NOMO-1 treated with dmso at 0.1 percent for 144 hours (cell line): ENCODE measurements around the gene ZNF496.
"Not testable (repeated sequence)": the region's sequence is repeated elsewhere in the genome, so short reads cannot be mapped to it uniquely, and the experiment has no call there.

Source experiments
- DNase-seq: peaks from one replicate; lab custom pipeline; 2025; ENCODE audit not compliant: unreplicated experiment; lab: John Stamatoyannopoulos, UW

ZNF496 gene

GRCh38 chr1:247331525-247332214 lies at the start of gene ZNF496:
TSS of gene ZNF496 (minus strand) at chr1:247331867. CDS start at chr1:247329578, 2,289 bp downstream.
- DNase-seq: peak; percentile 38

- DNase-seq: no peak
Observed at GRCh38 chr1:247378334-247379073, 46.8 kb upstream of the ZNF496 start.

- DNase-seq: not testable (repeated sequence)
Observed at GRCh38 chr1:247377656-247378055, 46.0 kb upstream of the ZNF496 start.

- no peak for DNase-seq
Observed at GRCh38 chr1:247376659-247377058, 45.0 kb upstream of the ZNF496 start.

GRCh38 chr1:247375747-247376146 lies 44.1 kb upstream of the ZNF496 start:
- no peak for DNase-seq

GRCh38 chr1:247374651-247375334 lies 43.1 kb upstream of the ZNF496 start:
- DNase-seq: not testable (repeated sequence)

GRCh38 chr1:247373721-247374141 lies 42.1 kb upstream of the ZNF496 start:
- peak; percentile 50 for DNase-seq

GRCh38 chr1:247371801-247372259 lies 40.2 kb upstream of the ZNF496 start:
- DNase-seq: no peak

GRCh38 chr1:247370786-247371732 lies 39.4 kb upstream of the ZNF496 start:
- no peak for DNase-seq

GRCh38 chr1:247368490-247369145 lies 37.0 kb upstream of the ZNF496 start:
- no peak for DNase-seq

GRCh38 chr1:247367786-247368422 lies 36.2 kb upstream of the ZNF496 start:
- DNase-seq: no peak

GRCh38 chr1:247366926-247367645 lies 35.4 kb upstream of the ZNF496 start:
- DNase-seq: no peak

GRCh38 chr1:247366345-247366744 lies 34.7 kb upstream of the ZNF496 start:
- not testable (repeated sequence) for DNase-seq

- DNase-seq: no peak
Observed at GRCh38 chr1:247365023-247365422, 33.4 kb upstream of the ZNF496 start.

GRCh38 chr1:247363000-247363399 lies 31.3 kb upstream of the ZNF496 start:
- DNase-seq: not testable (repeated sequence)

GRCh38 chr1:247362153-247362552 lies 30.5 kb upstream of the ZNF496 start:
- no peak for DNase-seq

GRCh38 chr1:247360991-247361731 lies 29.5 kb upstream of the ZNF496 start:
- no peak for DNase-seq
